Measurements from ENCODE around the gene TRPM5. TPM values are rescaled to one million over a fixed set of nuclear protein-coding genes. Genes with fewer than 3 reads are reported as not detected.

TRPM5 gene
- polyA plus RNA-seq, 1 donor (not counting 4 experiments of a cell fraction or from before 2014, with no cell fraction given) = not detected

DNA sequence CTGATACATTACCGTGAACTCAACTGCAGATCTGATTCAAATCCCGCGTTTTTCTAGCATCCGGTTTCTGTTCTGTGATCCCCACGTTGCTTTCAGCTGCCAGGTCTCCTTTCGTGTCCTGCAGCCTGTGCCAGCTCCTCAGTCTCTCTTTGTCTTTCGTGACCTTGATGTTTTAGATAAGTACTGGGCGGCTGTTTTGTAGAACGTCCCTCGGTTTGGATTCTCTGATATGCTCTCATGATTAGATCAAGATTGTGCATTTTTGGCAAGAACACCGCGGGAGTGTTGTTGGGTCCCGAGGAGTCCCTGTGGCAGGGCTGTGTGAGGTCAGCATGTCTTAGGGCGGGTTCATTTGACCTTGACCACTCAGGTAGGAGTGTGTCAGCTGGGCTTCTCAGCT is 39.1 kb upstream of the TRPM5 start:
- DNase-seq (ENCODE audit: low read depth, low spot score) (no peak), FAIRE-seq (no peak)
- Histone ChIP-seq H3K27me3 (ENCODE audit: control insufficient read depth, extremely low read depth, insufficient read depth, low read length) (peaks cover 7% of the 10 kb centered on the region), H3K4me3 (ENCODE audit: control insufficient read depth in 2 of 3, extremely low read depth in 1 of 3, insufficient read depth in 2 of 3, low read depth in 1 of 3, low read length in 3 of 3) (no peak overlapping the region), H3K36me3 (ENCODE audit: control insufficient read depth in 2 of 2, extremely low read depth in 1 of 2, insufficient read depth in 2 of 2, low read length in 2 of 2) (no peaks in the 10 kb centered on the region), H3K4me1 (ENCODE audit: control insufficient read depth, extremely low read depth, insufficient read depth, low read length) (peaks cover 8% of the 10 kb centered on the region), H3K9me1 (ENCODE audit: control insufficient read depth, extremely low read depth, insufficient read depth, low read length) (no peaks in the 10 kb centered on the region), H4K20me1 (ENCODE audit: control insufficient read depth, extremely low read depth, insufficient read depth, low read length) (no peaks in the 10 kb centered on the region), H3K9me3 (ENCODE audit: control insufficient read depth, low read depth, low read length) (no peaks in the 10 kb centered on the region), H3K27ac (ENCODE audit: control insufficient read depth, insufficient read depth, low read length) (no peak overlapping the region), H3K4me2 (ENCODE audit: control insufficient read depth, extremely low read depth, insufficient read depth, low read depth, low read length) (no peak overlapping the region), H3K9ac (ENCODE audit: control insufficient read depth, extremely low read depth, insufficient read depth, low read length) (no peak overlapping the region), H2AFZ (ENCODE audit: control insufficient read depth, low read length) (no peak overlapping the region), H3K79me2 (ENCODE audit: control insufficient read depth, insufficient read depth, low read length) (no peaks in the 10 kb centered on the region)
- TF ChIP-seq CTCF (optimal IDR thresholded peaks at IDR 0.05 in 1 of 3, IDR thresholded peaks at IDR 0.05 in 1 of 3, conservative IDR thresholded peaks at IDR 0.05 in 1 of 3; ENCODE audit: extremely low read depth in 1 of 3, insufficient read depth in 2 of 3, low read length in 3 of 3) = no peak
- TF ChIP-seq EZH2 (IDR thresholded peaks at IDR 0.05; ENCODE audit: low read length) = no peak
- dilution Hi-C loops (cut with MboI; ENCODE audit: extremely low pct_ligation_motif_present, low sequenced_read_pairs) = no loop called here

DNA sequence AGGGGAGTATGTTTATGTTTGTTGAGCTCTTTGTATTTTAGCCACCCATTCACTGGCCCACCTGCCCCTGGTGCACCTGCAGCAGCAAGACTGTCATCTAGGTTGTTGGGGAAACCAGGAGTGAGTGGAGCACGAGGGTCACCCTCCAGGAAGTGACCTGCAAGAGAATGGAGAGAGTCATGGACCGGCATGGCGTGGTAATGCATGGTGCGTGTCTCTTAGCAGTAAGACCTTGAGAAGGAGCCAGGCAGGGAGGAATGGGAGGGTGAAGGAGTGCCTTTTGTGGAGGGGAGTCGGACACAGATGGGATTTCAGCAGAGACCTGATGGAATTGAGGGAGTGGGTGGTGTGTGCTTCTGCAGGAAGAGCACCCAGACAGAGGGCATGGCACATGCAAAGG is 38.4 kb upstream of the TRPM5 start:
- Histone ChIP-seq H3K4me3 (ENCODE audit: control insufficient read depth in 2 of 3, extremely low read depth in 1 of 3, insufficient read depth in 2 of 3, low read depth in 1 of 3, low read length in 3 of 3) (no peak overlapping the region), H3K9me1 (ENCODE audit: control insufficient read depth, extremely low read depth, insufficient read depth, low read length) (no peaks in the 10 kb centered on the region), H2AFZ (ENCODE audit: control insufficient read depth, low read length) (no peak overlapping the region), H3K9ac (ENCODE audit: control insufficient read depth, extremely low read depth, insufficient read depth, low read length) (no peak overlapping the region), H3K9me3 (ENCODE audit: control insufficient read depth, low read depth, low read length) (no peaks in the 10 kb centered on the region), H4K20me1 (ENCODE audit: control insufficient read depth, extremely low read depth, insufficient read depth, low read length) (no peaks in the 10 kb centered on the region), H3K27me3 (ENCODE audit: control insufficient read depth, extremely low read depth, insufficient read depth, low read length) (peaks cover 7% of the 10 kb centered on the region), H3K79me2 (ENCODE audit: control insufficient read depth, insufficient read depth, low read length) (no peaks in the 10 kb centered on the region), H3K27ac (ENCODE audit: control insufficient read depth, insufficient read depth, low read length) (no peak overlapping the region), H3K36me3 (ENCODE audit: control insufficient read depth in 2 of 2, extremely low read depth in 1 of 2, insufficient read depth in 2 of 2, low read length in 2 of 2) (no peaks in the 10 kb centered on the region), H3K4me1 (ENCODE audit: control insufficient read depth, extremely low read depth, insufficient read depth, low read length) (peaks cover 8% of the 10 kb centered on the region), H3K4me2 (ENCODE audit: control insufficient read depth, extremely low read depth, insufficient read depth, low read depth, low read length) (no peak overlapping the region)
- FAIRE-seq (no peak), DNase-seq (ENCODE audit: low read depth, low spot score) (no peak)
- dilution Hi-C loops (cut with MboI; ENCODE audit: extremely low pct_ligation_motif_present, low sequenced_read_pairs) = no loop called here
- TF ChIP-seq CTCF (optimal IDR thresholded peaks at IDR 0.05 in 1 of 3, IDR thresholded peaks at IDR 0.05 in 1 of 3, conservative IDR thresholded peaks at IDR 0.05 in 1 of 3; ENCODE audit: extremely low read depth in 1 of 3, insufficient read depth in 2 of 3, low read length in 3 of 3) = no peak
- TF ChIP-seq EZH2 (IDR thresholded peaks at IDR 0.05; ENCODE audit: low read length) = no peak
